22Rv1 (cell line): ENCODE measurements around the gene PTPRD.

ENCODE experiments used
- CTCF ChIP-seq: fragments of 450-650 bp; IDR thresholded peaks from 2 replicates; pipeline ENCODE4 v1.5.1; 2017; ENCODE audit warnings: mild to moderate bottlenecking
- ZFX ChIP-seq: fragments of 450-650 bp; IDR thresholded peaks from 2 replicates; pipeline ENCODE4 v1.6.1; 2017; ENCODE audit warnings: antibody characterized with exemption, borderline replicate concordance

GRCh38 chr9:9560382-9561035, 1052.3 kb downstream of the PTPRD start:
- TF ChIP-seq CTCF (no peak), ZFX (no peak)
